DOHH2 (cell line): ENCODE results near the gene KSR1.

Experiments used
- CTCF ChIP-seq: fragments of 200-600 bp; sonication (generic); IDR thresholded peaks from one replicate; pipeline ENCODE4 v1.5.1; 2014; ENCODE audit warnings: antibody characterized with exemption, mild to moderate bottlenecking, low read depth, low read length; ENCODE audit not compliant: poor library complexity, severe bottlenecking
- EZH2phosphoT487 ChIP-seq: fragments of 200-600 bp; sonication (generic); IDR thresholded peaks from 2 replicates; pipeline ENCODE4 v1.6.1; 2017; ENCODE audit warnings: borderline replicate concordance, mild to moderate bottlenecking, antibody characterized with exemption, low read length, moderate library complexity, mixed read lengths

GRCh38 chr17:27498615-27499309 is 42.5 kb downstream of the KSR1 start:
- TF ChIP-seq CTCF, result no peak
- TF ChIP-seq EZH2phosphoT487, result no peak
